ENCODE results near the gene PTPRN.

DNA sequence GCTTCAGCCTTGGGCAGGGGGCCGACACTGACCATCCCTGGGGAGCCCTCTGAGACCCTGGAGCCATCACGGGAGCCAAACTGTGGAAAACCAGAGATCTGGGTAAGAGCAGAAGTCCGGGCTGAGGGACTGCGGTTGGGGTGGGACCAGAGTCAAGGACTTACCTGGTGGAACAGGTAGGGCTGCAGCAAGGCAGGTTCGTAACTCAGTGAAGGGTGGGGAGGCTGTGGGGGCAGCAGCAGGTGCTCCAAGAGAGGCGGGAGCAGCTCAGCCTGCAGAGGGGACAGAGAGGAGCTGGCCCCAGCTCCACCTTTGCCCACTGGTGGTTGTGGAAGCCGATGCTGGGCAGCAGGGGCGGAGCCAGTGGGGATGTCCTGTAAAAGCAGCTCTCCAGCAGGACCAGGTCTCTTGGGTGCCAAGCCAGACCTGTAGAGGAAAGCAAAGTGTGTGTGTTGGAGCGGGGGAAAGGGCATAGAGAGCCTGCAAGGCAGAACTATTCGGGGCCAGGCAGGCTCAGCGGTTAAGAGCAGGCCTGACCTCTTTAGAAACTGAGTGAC, 6.7 kb downstream of the PTPRN start:
- TF ChIP-seq FOXM1 (IDR thresholded peaks at IDR 0.05; ENCODE audit: borderline replicate concordance, low read depth) (no peak), ZBTB7A (IDR thresholded peaks at IDR 0.05; ENCODE audit: low read depth) (no peak), EP300 (IDR thresholded peaks at IDR 0.05; ENCODE audit: borderline replicate concordance) (no peak), RAD21 (IDR thresholded peaks at IDR 0.05; ENCODE audit: low read depth) (no peak), TAF1 (IDR thresholded peaks at IDR 0.05; ENCODE audit: low read depth) (no peak), MAX (IDR thresholded peaks at IDR 0.05) (no peak), NFIC (IDR thresholded peaks at IDR 0.05) (no peak), TCF12 (IDR thresholded peaks at IDR 0.05; ENCODE audit: low read depth) (no peak)
- TF ChIP-seq, protein P1, sequence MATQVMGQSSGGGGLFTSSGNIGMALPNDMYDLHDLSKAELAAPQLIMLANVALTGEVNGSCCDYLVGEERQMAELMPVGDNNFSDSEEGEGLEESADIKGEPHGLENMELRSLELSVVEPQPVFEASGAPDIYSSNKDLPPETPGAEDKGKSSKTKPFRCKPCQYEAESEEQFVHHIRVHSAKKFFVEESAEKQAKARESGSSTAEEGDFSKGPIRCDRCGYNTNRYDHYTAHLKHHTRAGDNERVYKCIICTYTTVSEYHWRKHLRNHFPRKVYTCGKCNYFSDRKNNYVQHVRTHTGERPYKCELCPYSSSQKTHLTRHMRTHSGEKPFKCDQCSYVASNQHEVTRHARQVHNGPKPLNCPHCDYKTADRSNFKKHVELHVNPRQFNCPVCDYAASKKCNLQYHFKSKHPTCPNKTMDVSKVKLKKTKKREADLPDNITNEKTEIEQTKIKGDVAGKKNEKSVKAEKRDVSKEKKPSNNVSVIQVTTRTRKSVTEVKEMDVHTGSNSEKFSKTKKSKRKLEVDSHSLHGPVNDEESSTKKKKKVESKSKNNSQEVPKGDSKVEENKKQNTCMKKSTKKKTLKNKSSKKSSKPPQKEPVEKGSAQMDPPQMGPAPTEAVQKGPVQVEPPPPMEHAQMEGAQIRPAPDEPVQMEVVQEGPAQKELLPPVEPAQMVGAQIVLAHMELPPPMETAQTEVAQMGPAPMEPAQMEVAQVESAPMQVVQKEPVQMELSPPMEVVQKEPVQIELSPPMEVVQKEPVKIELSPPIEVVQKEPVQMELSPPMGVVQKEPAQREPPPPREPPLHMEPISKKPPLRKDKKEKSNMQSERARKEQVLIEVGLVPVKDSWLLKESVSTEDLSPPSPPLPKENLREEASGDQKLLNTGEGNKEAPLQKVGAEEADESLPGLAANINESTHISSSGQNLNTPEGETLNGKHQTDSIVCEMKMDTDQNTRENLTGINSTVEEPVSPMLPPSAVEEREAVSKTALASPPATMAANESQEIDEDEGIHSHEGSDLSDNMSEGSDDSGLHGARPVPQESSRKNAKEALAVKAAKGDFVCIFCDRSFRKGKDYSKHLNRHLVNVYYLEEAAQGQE (IDR thresholded peaks at IDR 0.05; ENCODE audit: low read depth) = no peak
